Endothelial cell of umbilical vein (primary cell): Measurements from ENCODE around the gene KCNK1. TPM values are rescaled to one million over a fixed set of nuclear protein-coding genes. Genes with fewer than 3 reads are reported as not detected.

Source experiments
- BruUV-seq: library from RNA; stranded (reverse); fragments of 400-500 nt; replicated peaks from 2 replicates; lab custom pipeline; 2021; lab: Mats Ljungman, UMichigan
- CTCF ChIA-PET: fragments of 300-600, 350-600 bp; sonication (Branson Sonifier 250); formaldehyde crosslinking; loops from one replicate; lab custom pipeline; 2021; ENCODE audit warnings: antibody characterized with exemption, inconsistent platforms; lab: Charles Lee
- POLR2A ChIA-PET: fragments of 300-600, 350-600 bp; sonication (Branson Sonifier 250); formaldehyde crosslinking; loops from one replicate; lab custom pipeline; 2021; ENCODE audit warnings: antibody characterized with exemption, inconsistent platforms; lab: Charles Lee
- DNase-seq: peaks from one replicate; pipeline ENCODE4 v3.0.0-alpha.2; 2011; ENCODE audit warnings: low read depth, low spot score
- FAIRE-seq: peaks from 2 replicates; lab custom pipeline; 2011; peaks lifted over from hg19 to GRCh38; lab: Jason Lieb, UNC
- H2AFZ ChIP-seq: 2 replicates; pipeline ENCODE4 v1.6.0; 2012; ENCODE audit warnings: low read depth, low read length, control low read depth, inconsistent platforms
- H3K27ac ChIP-seq: 2 replicates; pipeline ENCODE4 v1.5.1; 2011; ENCODE audit warnings: low read depth, mild to moderate bottlenecking, control low read depth, low read length, moderate library complexity; ENCODE audit not compliant: insufficient read depth
- H3K27me3 ChIP-seq, 2 experiments: 2 replicates each; pipeline versions ENCODE4 v1.6.0 to v1.6.1; 2011; ENCODE audit warnings: low read length in 2 of 2, mixed read lengths in 1 of 2; ENCODE audit not compliant: control insufficient read depth in 2 of 2, insufficient read depth in 2 of 2
- H3K36me3 ChIP-seq, 2 experiments: 2 replicates in 1 of 2; 3 replicates in 1 of 2; pipeline ENCODE4 v1.5.1; 2011; ENCODE audit warnings: low read length in 2 of 2, mild to moderate bottlenecking in 1 of 2, moderate library complexity in 1 of 2; ENCODE audit not compliant: control insufficient read depth in 2 of 2, insufficient read depth in 2 of 2; ENCODE audit errors: extremely low read depth in 1 of 2
- H3K4me1 ChIP-seq: 3 replicates; pipeline ENCODE4 v1.5.1; 2011; ENCODE audit warnings: mild to moderate bottlenecking, low read length; ENCODE audit not compliant: control insufficient read depth, insufficient read depth; ENCODE audit errors: extremely low read depth
- H3K4me2 ChIP-seq: 2 replicates; pipeline ENCODE4 v1.6.1; 2011; ENCODE audit warnings: low read length, control low read depth, mixed read lengths; ENCODE audit not compliant: insufficient read depth
- H3K4me3 ChIP-seq, 3 experiments: fragments of 200-600 bp in 1 of 3; sonication (generic), shearing (Covaris generic) in 1 of 3; replicated peaks in 1 of 3; 2 replicates each; pipeline ENCODE4 v1.5.1; 2011 to 2016; ENCODE audit warnings: control low read depth in 3 of 3, low read length in 3 of 3, mild to moderate bottlenecking in 2 of 3, inconsistent platforms in 1 of 3, low read depth in 1 of 3, moderate library complexity in 1 of 3; ENCODE audit not compliant: insufficient read depth in 1 of 3
- H3K79me2 ChIP-seq: 2 replicates; pipeline ENCODE4 v1.6.0; 2012; ENCODE audit warnings: low read length, inconsistent platforms; ENCODE audit not compliant: control insufficient read depth, insufficient read depth
- H3K9ac ChIP-seq: replicated peaks from 2 replicates; pipeline ENCODE3; 2011; ENCODE audit warnings: low read length, control low read depth; ENCODE audit not compliant: insufficient read depth; ENCODE audit errors: extremely low read depth
- H3K9me1 ChIP-seq: replicated peaks from 3 replicates; pipeline ENCODE4 v1.6.0; 2011; ENCODE audit warnings: mild to moderate bottlenecking, low read length; ENCODE audit not compliant: control insufficient read depth, insufficient read depth; ENCODE audit errors: extremely low read depth
- H3K9me3 ChIP-seq: replicated peaks from 2 replicates; pipeline ENCODE4 v1.5.1; 2012; ENCODE audit warnings: low read length, inconsistent platforms; ENCODE audit not compliant: control insufficient read depth, insufficient read depth
- H4K20me1 ChIP-seq: replicated peaks from 2 replicates; pipeline ENCODE3; 2011; ENCODE audit warnings: mild to moderate bottlenecking, low read length; ENCODE audit not compliant: control insufficient read depth, insufficient read depth; ENCODE audit errors: extremely low read depth
- EZH2 ChIP-seq: IDR thresholded peaks from 2 replicates; pipeline ENCODE4 v1.6.1; 2012; ENCODE audit warnings: borderline replicate concordance, low read depth, mild to moderate bottlenecking, moderate library complexity, low read length, inconsistent platforms; ENCODE audit not compliant: severe bottlenecking
- GATA2 ChIP-seq: IDR thresholded peaks from 2 replicates; pipeline ENCODE4 v1.7.0; 2011; ENCODE audit warnings: low read depth, mild to moderate bottlenecking, moderate library complexity, mixed read lengths, low read length; ENCODE audit not compliant: insufficient read length, insufficient read depth
- MYC ChIP-seq: IDR thresholded peaks from one replicate; pipeline ENCODE4 v1.6.1; 2011; ENCODE audit warnings: mild to moderate bottlenecking, low read depth, low read length
- POLR2A ChIP-seq: IDR thresholded peaks from 2 replicates; pipeline ENCODE4 v1.6.1; 2012; ENCODE audit warnings: low read depth, mild to moderate bottlenecking, control low read depth, low read length
- POLR2AphosphoS5 ChIP-seq: IDR thresholded peaks from 2 replicates; pipeline ENCODE4 v1.6.1; 2012; ENCODE audit warnings: low read depth, mild to moderate bottlenecking, control low read depth, low read length, moderate library complexity; ENCODE audit not compliant: insufficient read depth
- dilution Hi-C: fragments of 300-500 bp; cut with MboI; formaldehyde crosslinking; loops from one replicate; pipeline ENCODE4 v1.15.0; 2019; ENCODE audit warnings: low sequenced_read_pairs; ENCODE audit not compliant: extremely low pct_ligation_motif_present
- intact Hi-C: fragments of 100-400 bp; cut with micrococcal nuclease; formaldehyde crosslinking; loops from one replicate; pipeline ENCODE4 v1.10.0; 2022
- polyA plus RNA-seq, 4 experiments: library from polyadenylated mRNA; depleted of rRNA in 3 of 4; stranded (reverse) in 3 of 4; unstranded in 1 of 4; fragments of >200 nt; gene quantifications; 2 replicates each; pipeline versions ENCODE4 v1.2.1 to v1.2.3, GENCODE V29; 2011 to 2012; ENCODE audit warnings: missing spikeins in 1 of 4
- total RNA-seq: library from RNA; stranded (reverse); gene quantifications from 2 replicates; pipeline ENCODE4 v1.2.3, GENCODE V29; 2021
- TF ChIP-seq, protein P1 (sequence below), 2 donors: IDR thresholded peaks; 1 replicate in 1 of 2; 2 replicates in 1 of 2; pipeline ENCODE4 v1.5.1; 2011; ENCODE audit warnings: low read length in 2 of 2, mild to moderate bottlenecking in 2 of 2, moderate library complexity in 2 of 2, control low read depth in 1 of 2, inconsistent platforms in 1 of 2, low read depth in 1 of 2; ENCODE audit not compliant: insufficient read depth in 1 of 2; ENCODE audit errors: extremely low read depth in 1 of 2
- TF ChIP-seq, protein P2 (sequence below): IDR thresholded peaks from 2 replicates; pipeline ENCODE4 v1.6.1; 2011; ENCODE audit not compliant: insufficient read depth, insufficient read length

The KCNK1 gene
- total and polyA plus RNA-seq, 2 donors (not counting 3 experiments of a cell fraction or from before 2014, with no cell fraction given) = 0.83 to 2.8 TPM

DNA sequence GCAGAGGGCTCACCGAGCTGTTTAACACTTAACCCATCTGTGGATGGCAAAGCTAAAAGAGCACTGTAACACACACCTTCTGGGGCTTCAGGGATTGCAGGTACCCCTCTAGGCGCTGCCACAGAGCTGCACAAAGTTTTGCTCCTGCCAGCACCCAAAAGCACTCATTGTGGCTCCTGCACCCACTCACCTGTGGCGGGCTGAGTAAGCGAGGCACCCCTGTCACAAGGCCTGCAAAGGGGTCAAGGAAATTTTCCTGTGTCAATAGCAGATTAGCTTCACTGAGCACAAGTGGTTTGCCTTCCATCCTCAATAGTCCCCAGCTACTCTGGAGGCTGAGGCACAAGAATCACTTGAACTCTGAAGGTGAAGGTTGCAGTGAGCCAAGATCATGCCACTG is 29.5 kb upstream of the KCNK1 start:
- Histone ChIP-seq H3K4me3 (no peak overlapping the region), H3K27ac (no peak overlapping the region), H3K27me3 (no peaks in the 10 kb centered on the region), H3K36me3 (no peaks in the 10 kb centered on the region), H3K79me2 (no peaks in the 10 kb centered on the region), H3K4me2 (no peak overlapping the region), H4K20me1 (no peaks in the 10 kb centered on the region), H2AFZ (no peak overlapping the region), H3K9me1 (no peaks in the 10 kb centered on the region), H3K9ac (no peak overlapping the region), H3K9me3 (no peaks in the 10 kb centered on the region), H3K4me1 (no peaks in the 10 kb centered on the region)
- CTCF ChIA-PET = no interaction called here
- no peak for TF ChIP-seq GATA2
- TF ChIP-seq MYC = no peak
- no peak for TF ChIP-seq POLR2AphosphoS5
- TF ChIP-seq, protein P1, sequence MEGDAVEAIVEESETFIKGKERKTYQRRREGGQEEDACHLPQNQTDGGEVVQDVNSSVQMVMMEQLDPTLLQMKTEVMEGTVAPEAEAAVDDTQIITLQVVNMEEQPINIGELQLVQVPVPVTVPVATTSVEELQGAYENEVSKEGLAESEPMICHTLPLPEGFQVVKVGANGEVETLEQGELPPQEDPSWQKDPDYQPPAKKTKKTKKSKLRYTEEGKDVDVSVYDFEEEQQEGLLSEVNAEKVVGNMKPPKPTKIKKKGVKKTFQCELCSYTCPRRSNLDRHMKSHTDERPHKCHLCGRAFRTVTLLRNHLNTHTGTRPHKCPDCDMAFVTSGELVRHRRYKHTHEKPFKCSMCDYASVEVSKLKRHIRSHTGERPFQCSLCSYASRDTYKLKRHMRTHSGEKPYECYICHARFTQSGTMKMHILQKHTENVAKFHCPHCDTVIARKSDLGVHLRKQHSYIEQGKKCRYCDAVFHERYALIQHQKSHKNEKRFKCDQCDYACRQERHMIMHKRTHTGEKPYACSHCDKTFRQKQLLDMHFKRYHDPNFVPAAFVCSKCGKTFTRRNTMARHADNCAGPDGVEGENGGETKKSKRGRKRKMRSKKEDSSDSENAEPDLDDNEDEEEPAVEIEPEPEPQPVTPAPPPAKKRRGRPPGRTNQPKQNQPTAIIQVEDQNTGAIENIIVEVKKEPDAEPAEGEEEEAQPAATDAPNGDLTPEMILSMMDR (IDR thresholded peaks at IDR 0.05; ENCODE audit: extremely low read depth in 1 of 2, insufficient read depth in 1 of 2, low read depth in 1 of 2, low read length in 2 of 2) = no peak
- no peak for TF ChIP-seq EZH2
- no peak for TF ChIP-seq POLR2A
- TF ChIP-seq, protein P2, sequence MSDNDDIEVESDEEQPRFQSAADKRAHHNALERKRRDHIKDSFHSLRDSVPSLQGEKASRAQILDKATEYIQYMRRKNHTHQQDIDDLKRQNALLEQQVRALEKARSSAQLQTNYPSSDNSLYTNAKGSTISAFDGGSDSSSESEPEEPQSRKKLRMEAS = no peak
- DNase-seq (no peak), FAIRE-seq (no peak)
- POLR2A ChIA-PET = no interaction called here
- intact Hi-C loops (no loop called here), dilution Hi-C loops (no loop called here)
- BruUV-seq = no TSS peak
